SK-N-SH (cell line): ENCODE data around the gene BIRC3. TPM values are rescaled to one million over a fixed set of nuclear protein-coding genes. Genes with fewer than 3 reads are reported as not detected.

Experiments used
- CTCF ChIA-PET: fragments of 300-600, 350-600 bp; formaldehyde crosslinking; extraction: SDS; loops from one replicate; lab custom pipeline; 2021; lab: Yijun Ruan, JAX
- POLR2A ChIA-PET: fragments of 350-600 bp; sonication (Branson Sonifier 250); formaldehyde crosslinking; extraction: SDS; loops from one replicate; lab custom pipeline; 2020; ENCODE audit warnings: antibody characterized with exemption, inconsistent platforms; lab: Yijun Ruan, JAX
- DNase-seq: peaks from one replicate; pipeline ENCODE4 v3.0.0; 2012
- H2AFZ ChIP-seq: fragments of 200-600 bp; sonication (generic); 2 replicates; pipeline ENCODE4 v1.8.1; 2016; ENCODE audit warnings: antibody characterized with exemption, mild to moderate bottlenecking, low read depth
- H3F3A ChIP-seq: fragments of 200-600 bp; sonication (generic); replicated peaks from 2 replicates; pipeline ENCODE3; 2016; ENCODE audit warnings: antibody characterized with exemption, mild to moderate bottlenecking; ENCODE audit not compliant: insufficient read depth
- H3K27ac ChIP-seq, 2 experiments: fragments of 200-500 bp in 1 of 2; fragments of 200-600 bp in 1 of 2; sonication (Bioruptor generic) in 1 of 2; sonication (generic), shearing (Covaris generic) in 1 of 2; 2 replicates each; pipeline versions ENCODE4 v1.5.1 to v1.6.1; 2014 to 2016; ENCODE audit warnings: low read depth in 2 of 2, inconsistent platforms in 1 of 2, low read length in 1 of 2, mild to moderate bottlenecking in 1 of 2, mixed read lengths in 1 of 2
- H3K27me3 ChIP-seq: fragments of 200-600 bp; sonication (generic), shearing (Covaris generic); 2 replicates; pipeline ENCODE4 v1.6.1; 2016; ENCODE audit warnings: mixed run types; ENCODE audit not compliant: insufficient read depth
- H3K36me3 ChIP-seq, 2 experiments: fragments of 200-500 bp in 1 of 2; fragments of 200-600 bp in 1 of 2; sonication (Bioruptor generic) in 1 of 2; sonication (generic) in 1 of 2; replicated peaks in 1 of 2; 2 replicates each; pipeline versions ENCODE3 to v1.5.1; 2014 to 2016; ENCODE audit warnings: low read length in 1 of 2, mild to moderate bottlenecking in 1 of 2; ENCODE audit not compliant: insufficient read depth in 2 of 2, control insufficient read depth in 1 of 2
- H3K4me1 ChIP-seq, 2 experiments: fragments of 200-500 bp in 1 of 2; fragments of 200-600 bp in 1 of 2; sonication (Bioruptor generic) in 1 of 2; sonication (generic), shearing (Covaris generic) in 1 of 2; 2 replicates each; pipeline versions ENCODE4 v1.5.1 to v1.6.1; 2014 to 2016; ENCODE audit warnings: low read depth in 1 of 2, low read length in 1 of 2, mixed run types in 1 of 2; ENCODE audit not compliant: insufficient read depth in 2 of 2, control insufficient read depth in 1 of 2
- H3K4me2 ChIP-seq: fragments of 200-600 bp; sonication (generic), shearing (Covaris generic); 2 replicates; pipeline ENCODE4 v1.6.1; 2017; ENCODE audit warnings: mixed run types
- H3K4me3 ChIP-seq, 2 experiments: fragments of 200-500 bp in 1 of 2; fragments of 200-600 bp in 1 of 2; sonication (Bioruptor generic) in 1 of 2; sonication (generic), shearing (Covaris generic) in 1 of 2; 2 replicates each; pipeline versions ENCODE4 v1.5.1 to v1.8.1; 2014 to 2016; ENCODE audit warnings: low read depth in 2 of 2, inconsistent platforms in 1 of 2, low read length in 1 of 2, mild to moderate bottlenecking in 1 of 2, mixed read lengths in 1 of 2, moderate library complexity in 1 of 2
- H3K79me2 ChIP-seq: fragments of 200-600 bp; sonication (generic); 2 replicates; pipeline ENCODE4 v1.8.1; 2017; ENCODE audit warnings: mild to moderate bottlenecking; ENCODE audit not compliant: insufficient read depth
- H3K9ac ChIP-seq: fragments of 200-600 bp; sonication (generic); 2 replicates; pipeline ENCODE4 v1.6.1; 2017; ENCODE audit warnings: mixed run types
- H3K9me2 ChIP-seq: fragments of 200-600 bp; sonication (generic); 2 replicates; pipeline ENCODE4 v1.6.1; 2017; ENCODE audit warnings: mixed run types
- H3K9me3 ChIP-seq: fragments of 200-600 bp; sonication (generic); 2 replicates; pipeline ENCODE4 v1.6.1; 2017; ENCODE audit warnings: mixed run types, mild to moderate bottlenecking, moderate library complexity
- H4K20me1 ChIP-seq: fragments of 200-600 bp; sonication (generic); 2 replicates; pipeline ENCODE4 v1.6.1; 2017; ENCODE audit warnings: mild to moderate bottlenecking, mixed run types; ENCODE audit not compliant: insufficient read depth
- EP300 ChIP-seq, 2 experiments: IDR thresholded peaks; 2 replicates each; pipeline versions ENCODE4 v1.4.0 to v1.6.1; 2012; ENCODE audit warnings: borderline replicate concordance in 1 of 2, low read depth in 1 of 2, low read length in 1 of 2
- EZH2phosphoT487 ChIP-seq: fragments of 200-600 bp; sonication (generic); IDR thresholded peaks from 2 replicates; pipeline ENCODE4 v1.6.1; 2017; ENCODE audit warnings: low read depth, mixed run types, mild to moderate bottlenecking, antibody characterized with exemption, moderate library complexity, borderline replicate concordance
- FOSL2 ChIP-seq: IDR thresholded peaks from 2 replicates; pipeline ENCODE4 v1.4.0; 2012; ENCODE audit warnings: low read depth, mild to moderate bottlenecking, moderate library complexity, borderline replicate concordance
- FOXJ3 ChIP-seq: sonication (generic); formaldehyde crosslinking; IDR thresholded peaks from 2 replicates; pipeline ENCODE4 v1.5.1; 2020; ENCODE audit warnings: mild to moderate bottlenecking, missing genetic modification reagents
- FOXM1 ChIP-seq: IDR thresholded peaks from 2 replicates; pipeline ENCODE4 v1.4.0; 2012; ENCODE audit warnings: low read depth, mild to moderate bottlenecking
- GABPA ChIP-seq: IDR thresholded peaks from 2 replicates; pipeline ENCODE4 v1.4.0; 2012; ENCODE audit warnings: low read depth, mild to moderate bottlenecking
- MEF2A ChIP-seq: IDR thresholded peaks from 2 replicates; pipeline ENCODE4 v1.4.0; 2012; ENCODE audit warnings: low read depth, borderline replicate concordance
- NFIC ChIP-seq: IDR thresholded peaks from 2 replicates; pipeline ENCODE4 v1.4.0; 2012; ENCODE audit warnings: borderline replicate concordance
- PBX3 ChIP-seq: IDR thresholded peaks from 2 replicates; pipeline ENCODE4; 2012
- POLR2AphosphoS5 ChIP-seq: IDR thresholded peaks from 2 replicates; pipeline ENCODE4 v1.6.1; 2012; ENCODE audit warnings: low read depth, low read length
- REST ChIP-seq: IDR thresholded peaks from 2 replicates; pipeline ENCODE4 v1.6.1; 2012; ENCODE audit warnings: mild to moderate bottlenecking, low read depth, low read length, moderate library complexity
- RFX5 ChIP-seq: IDR thresholded peaks from 2 replicates; pipeline ENCODE4 v1.6.1; 2012; ENCODE audit warnings: mild to moderate bottlenecking, improper control_type of control experiment, low read length
- RXRA ChIP-seq: IDR thresholded peaks from 2 replicates; pipeline ENCODE4 v1.4.0; 2012; ENCODE audit warnings: low read depth, mild to moderate bottlenecking, borderline replicate concordance
- USF2 ChIP-seq: fragments of 150-350 bp; IDR thresholded peaks from 2 replicates; pipeline ENCODE4 v1.6.1; 2017; ENCODE audit warnings: antibody characterized with exemption, low read length, low read depth, borderline replicate concordance
- YY1 ChIP-seq: IDR thresholded peaks from 2 replicates; pipeline ENCODE4 v1.4.0; 2012; ENCODE audit warnings: low read depth, mild to moderate bottlenecking
- WGBS: methylation state at CpG from one replicate; pipeline ENCODE4 v1.1.6; 2017; ENCODE audit warnings: low lambda C conversion rate; 5-methylcytosine and 5-hydroxymethylcytosine counted together
- polyA plus RNA-seq, 3 experiments: library from polyadenylated mRNA; depleted of rRNA; stranded (reverse); fragments of >200 nt; gene quantifications; 2 replicates each; pipeline ENCODE4 v1.2.3, GENCODE V29; 2012

The BIRC3 gene
- polyA plus RNA-seq, 1 of the 3 experiments (the other 2 are of a cell fraction): 0.46 TPM

GRCh38 chr11:102302241-102302640 lies 15.0 kb upstream of the BIRC3 start (continued):
- TF ChIP-seq REST: no peak
- TF ChIP-seq PBX3: no peak
- TF ChIP-seq NFIC: no peak
- TF ChIP-seq USF2: no peak
- no peak for TF ChIP-seq EZH2phosphoT487

- POLR2A ChIA-PET: no interaction called here
- H3K36me3 ChIP-seq: no peaks in the 10 kb centered on the region
- H4K20me1 ChIP-seq: no peaks in the 10 kb centered on the region
- H2AFZ ChIP-seq: no peak overlapping the region
- H3K9me2 ChIP-seq: no peaks in the 10 kb centered on the region
- TF ChIP-seq GABPA: no peak
- H3K79me2 ChIP-seq: no peaks in the 10 kb centered on the region
- H3K27ac ChIP-seq: no peak overlapping the region
- no peaks in the 10 kb centered on the region for H3K27me3 ChIP-seq
- 87% methylated on average over 4 of the region's 4 CpGs for WGBS
- H3K4me2 ChIP-seq: no peak overlapping the region
- peaks cover 10 to 16% of the 10 kb centered on the region in 2 experiments; a peak in 3 of 4 replicates for H3K4me1 ChIP-seq
- DNase-seq: no peak
- CTCF ChIA-PET: no interaction called here
- no peaks in the 10 kb centered on the region for H3K9me3 ChIP-seq
- no peak overlapping the region for H3K9ac ChIP-seq
- no peak overlapping the region for H3K4me3 ChIP-seq
- no peaks in the 10 kb centered on the region for H3F3A ChIP-seq
Observed at GRCh38 chr11:102304686-102305085, 12.6 kb upstream of the BIRC3 start.

- Histone ChIP-seq H3K9ac (no peak overlapping the region), H3K4me2 (no peak overlapping the region)
- POLR2A ChIA-PET: no interaction called here
- TF ChIP-seq RFX5: no peak
- TF ChIP-seq PBX3: no peak
- TF ChIP-seq POLR2AphosphoS5: no peak
- TF ChIP-seq RXRA: no peak
- TF ChIP-seq GABPA: no peak
- no peak for TF ChIP-seq FOSL2
- TF ChIP-seq FOXJ3 (CRISPR knock-in tag): no peak
- TF ChIP-seq YY1: no peak
- no peak for TF ChIP-seq MEF2A
- TF ChIP-seq EP300 (IDR thresholded peaks at IDR 0.05; ENCODE audit: borderline replicate concordance in 1 of 2, low read depth in 1 of 2, low read length in 1 of 2): no peak
- no peak for TF ChIP-seq FOXM1
- no peak for TF ChIP-seq USF2
Observed at GRCh38 chr11:102305352-102306047, 11.8 kb upstream of the BIRC3 start.

More at GRCh38 chr11:102305352-102306047, 11.8 kb upstream of the BIRC3 start:
- H3K79me2 ChIP-seq: no peaks in the 10 kb centered on the region
- no peaks in the 10 kb centered on the region for H3K36me3 ChIP-seq
- H3K4me3 ChIP-seq: no peak overlapping the region
- H3K9me2 ChIP-seq: no peaks in the 10 kb centered on the region
- no peaks in the 10 kb centered on the region for H3K9me3 ChIP-seq
- CTCF ChIA-PET: interaction anchor here (1.2 to 2.7 kb wide), 8 partner anchors 10 to 191 kb away, joined by 3 to 19 read pairs (median 4); no protein-coding TSS in a partner anchor
- peaks cover 10 to 16% of the 10 kb centered on the region in 2 experiments; a peak in 3 of 4 replicates for H3K4me1 ChIP-seq
- H3F3A ChIP-seq: no peaks in the 10 kb centered on the region
- 14% methylated on average over 3 of the region's 3 CpGs for WGBS
- no peak overlapping the region for H2AFZ ChIP-seq
- no peak overlapping the region for H3K27ac ChIP-seq
- no peaks in the 10 kb centered on the region for H3K27me3 ChIP-seq
- H4K20me1 ChIP-seq: no peaks in the 10 kb centered on the region
- DNase-seq: no peak
